Measurements from ENCODE around the gene CUX1.

Gene CUX1

GRCh38 chr7:101781439-101781838, 36.0 kb upstream of the CUX1 start:
- no peaks in the 10 kb centered on the region for H3K4me1 ChIP-seq (ENCODE audit: low read depth, poor library complexity, severe bottlenecking)
- H3K36me3 ChIP-seq (ENCODE audit: insufficient read depth), result no peaks in the 10 kb centered on the region
- H3K4me3 ChIP-seq (IDR thresholded peaks at IDR 0.05; ENCODE audit: insufficient read depth, low read depth, low read length), result no peak overlapping the region
- no peak for TF ChIP-seq CTCF (conservative IDR thresholded peaks at IDR 0.05; ENCODE audit: low read depth, low read length)
- H3K9ac ChIP-seq, result no peak overlapping the region
- no peak overlapping the region for H3K4me2 ChIP-seq
- no peaks in the 10 kb centered on the region for H4K20me1 ChIP-seq (ENCODE audit: insufficient read depth)
- H2AFZ ChIP-seq (ENCODE audit: low read depth), result no peak overlapping the region
- no peak overlapping the region for H3K27ac ChIP-seq
- H3K79me2 ChIP-seq (ENCODE audit: insufficient read depth, low read depth), result no peaks in the 10 kb centered on the region
- H3K27me3 ChIP-seq (ENCODE audit: insufficient read depth, low read depth), result no peaks in the 10 kb centered on the region

- Histone ChIP-seq H3K4me1 (ENCODE audit: low read depth, poor library complexity, severe bottlenecking) (no peaks in the 10 kb centered on the region), H3K4me2 (no peak overlapping the region), H3K79me2 (ENCODE audit: insufficient read depth, low read depth) (no peaks in the 10 kb centered on the region), H3K27me3 (ENCODE audit: insufficient read depth, low read depth) (no peaks in the 10 kb centered on the region), H4K20me1 (ENCODE audit: insufficient read depth) (no peaks in the 10 kb centered on the region), H3K9ac (no peak overlapping the region), H3K27ac (no peak overlapping the region), H2AFZ (ENCODE audit: low read depth) (no peak overlapping the region), H3K4me3 (IDR thresholded peaks at IDR 0.05; ENCODE audit: insufficient read depth, low read depth, low read length) (no peak overlapping the region), H3K36me3 (ENCODE audit: insufficient read depth) (no peaks in the 10 kb centered on the region)
- no peak for TF ChIP-seq CTCF (conservative IDR thresholded peaks at IDR 0.05; ENCODE audit: low read depth, low read length)
Measured at GRCh38 chr7:101782476-101782875, 35.0 kb upstream of the CUX1 start.

- H3K27me3 ChIP-seq (ENCODE audit: insufficient read depth, low read depth), result no peaks in the 10 kb centered on the region
- TF ChIP-seq CTCF (conservative IDR thresholded peaks at IDR 0.05; ENCODE audit: low read depth, low read length), result no peak
Measured at GRCh38 chr7:101782896-101783295, 34.5 kb upstream of the CUX1 start.

GRCh38 chr7:101783381-101784181, 33.8 kb upstream of the CUX1 start:
- no peak overlapping the region for H3K4me2 ChIP-seq
- no peak for TF ChIP-seq CTCF (conservative IDR thresholded peaks at IDR 0.05; ENCODE audit: low read depth, low read length)

More at GRCh38 chr7:101782896-101783295, 34.5 kb upstream of the CUX1 start:
- Histone ChIP-seq H3K9ac (no peak overlapping the region), H4K20me1 (ENCODE audit: insufficient read depth) (no peaks in the 10 kb centered on the region), H3K79me2 (ENCODE audit: insufficient read depth, low read depth) (no peaks in the 10 kb centered on the region), H2AFZ (ENCODE audit: low read depth) (no peak overlapping the region), H3K4me3 (IDR thresholded peaks at IDR 0.05; ENCODE audit: insufficient read depth, low read depth, low read length) (no peak overlapping the region), H3K4me2 (no peak overlapping the region), H3K4me1 (ENCODE audit: low read depth, poor library complexity, severe bottlenecking) (no peaks in the 10 kb centered on the region), H3K36me3 (ENCODE audit: insufficient read depth) (no peaks in the 10 kb centered on the region), H3K27ac (no peak overlapping the region)

More at GRCh38 chr7:101783381-101784181, 33.8 kb upstream of the CUX1 start:
- no peaks in the 10 kb centered on the region for H4K20me1 ChIP-seq (ENCODE audit: insufficient read depth)
- no peaks in the 10 kb centered on the region for H3K79me2 ChIP-seq (ENCODE audit: insufficient read depth, low read depth)
- H2AFZ ChIP-seq (ENCODE audit: low read depth), result no peak overlapping the region
- H3K27me3 ChIP-seq (ENCODE audit: insufficient read depth, low read depth), result no peaks in the 10 kb centered on the region
- no peak overlapping the region for H3K4me3 ChIP-seq (IDR thresholded peaks at IDR 0.05; ENCODE audit: insufficient read depth, low read depth, low read length)
- H3K36me3 ChIP-seq (ENCODE audit: insufficient read depth), result no peaks in the 10 kb centered on the region
- H3K4me1 ChIP-seq (ENCODE audit: low read depth, poor library complexity, severe bottlenecking), result no peaks in the 10 kb centered on the region
- H3K9ac ChIP-seq, result no peak overlapping the region
- H3K27ac ChIP-seq, result no peak overlapping the region

All from KMS-11 (cell line).